ENCODE data around the gene TBC1D5.
A peak's percentile ranks its signal among the peaks of the same experiment; 100 is the strongest.

Gene TBC1D5

GRCh38 chr3:17505856-17506255, 236.6 kb downstream of the TBC1D5 start:
- no peak for TF ChIP-seq ZNF565 (CRISPR knock-in tag; conservative IDR thresholded peaks at IDR 0.05; ENCODE audit: low read depth)
- TF ChIP-seq ISL1 (CRISPR knock-in tag; IDR thresholded peaks at IDR 0.05) = peak; percentile 66
- peak; percentile 49; the same call in 1 of the 3 replicates for ATAC-seq

GRCh38 chr3:17501745-17502144, 240.7 kb downstream of the TBC1D5 start:
- TF ChIP-seq PPARA (CRISPR knock-in tag; IDR thresholded peaks at IDR 0.05; ENCODE audit: borderline replicate concordance) (no peak), OSR1 (CRISPR knock-in tag; IDR thresholded peaks at IDR 0.05) (no peak), RARB (CRISPR knock-in tag; IDR thresholded peaks at IDR 0.05) (no peak), ZNF565 (CRISPR knock-in tag; conservative IDR thresholded peaks at IDR 0.05; ENCODE audit: low read depth) (no peak), ISL1 (CRISPR knock-in tag; IDR thresholded peaks at IDR 0.05) (no peak), ARNTL (CRISPR knock-in tag; IDR thresholded peaks at IDR 0.05; ENCODE audit: borderline replicate concordance, low read depth) (no peak), ESRRG (CRISPR knock-in tag; IDR thresholded peaks at IDR 0.05) (no peak), CSRNP3 (CRISPR knock-in tag; IDR thresholded peaks at IDR 0.05) (no peak), BACH2 (CRISPR knock-in tag; IDR thresholded peaks at IDR 0.05; ENCODE audit: borderline replicate concordance) (no peak), ZNF70 (CRISPR knock-in tag; IDR thresholded peaks at IDR 0.05) (no peak), POU6F1 (CRISPR knock-in tag; IDR thresholded peaks at IDR 0.05; ENCODE audit: borderline replicate concordance, low read depth) (no peak), SNAI2 (CRISPR knock-in tag; IDR thresholded peaks at IDR 0.05) (no peak), CREB5 (CRISPR knock-in tag; IDR thresholded peaks at IDR 0.05; ENCODE audit: low read depth) (no peak)
- ATAC-seq = no peak

GRCh38 chr3:17500618-17501017, 241.8 kb downstream of the TBC1D5 start:
- ATAC-seq = no peak

More at GRCh38 chr3:17500618-17501017, 241.8 kb downstream of the TBC1D5 start:
- TF ChIP-seq CSRNP3 (CRISPR knock-in tag; IDR thresholded peaks at IDR 0.05) (no peak), ISL1 (CRISPR knock-in tag; IDR thresholded peaks at IDR 0.05) (no peak), SNAI2 (CRISPR knock-in tag; IDR thresholded peaks at IDR 0.05) (no peak), ZFP30 (CRISPR knock-in tag; IDR thresholded peaks at IDR 0.05) (no peak), CSDC2 (CRISPR knock-in tag; IDR thresholded peaks at IDR 0.05) (no peak), ESRRG (CRISPR knock-in tag; IDR thresholded peaks at IDR 0.05) (no peak), GLIS3 (CRISPR knock-in tag; IDR thresholded peaks at IDR 0.05) (no peak), TSHZ2 (CRISPR knock-in tag; IDR thresholded peaks at IDR 0.05) (no peak), ZNF70 (CRISPR knock-in tag; IDR thresholded peaks at IDR 0.05) (no peak), OSR1 (CRISPR knock-in tag; IDR thresholded peaks at IDR 0.05) (no peak)

Measured in SK-N-SH treated with all-trans-retinoic acid at 6 μM for 48 hours (cell line).